Ovary (tissue), 9 donors: ENCODE results near the gene TTLL9. TPM values are rescaled to one million over a fixed set of nuclear protein-coding genes. Genes with fewer than 3 reads are reported as not detected.

Experiments
- DNase-seq, 5 donors: peaks; one replicate each; pipeline ENCODE4 v3.0.0-alpha.2; 2019 to 2020
- H3K27ac ChIP-seq, 2 donors: fragments of 200-600 bp; one replicate each; pipeline versions ENCODE4 v1.5.1 to v1.8.0; 2019 to 2022
- H3K27me3 ChIP-seq: fragments of 200-600 bp; one replicate; pipeline ENCODE4 v1.8.0; 2022
- H3K36me3 ChIP-seq: fragments of 200-600 bp; sonication (generic); one replicate; pipeline ENCODE4 v1.5.1; 2019
- H3K4me1 ChIP-seq: one replicate; pipeline ENCODE4 v1.8.1; 2013; ENCODE audit warnings: mild to moderate bottlenecking, moderate library complexity; ENCODE audit not compliant: insufficient read depth
- H3K4me3 ChIP-seq: fragments of 200-600 bp; sonication (generic); one replicate; pipeline ENCODE4 v1.5.1; 2017
- H3K9me3 ChIP-seq, 2 donors: fragments of 200-600 bp in 1 of 2; sonication (generic) in 1 of 2; one replicate each; pipeline versions ENCODE4 v1.5.1 to v1.8.1; 2013 to 2019; ENCODE audit warnings: mild to moderate bottlenecking in 1 of 2, moderate library complexity in 1 of 2
- CTCF ChIP-seq, 3 donors: fragments of 450-650 bp in 2 of 3; fragments of 200-600 bp in 1 of 3; IDR thresholded peaks; one replicate each; pipeline versions ENCODE4 v1.5.1 to v1.8.0; 2016 to 2022; ENCODE audit warnings: antibody characterized with exemption in 3 of 3, mild to moderate bottlenecking in 1 of 3
- EP300 ChIP-seq: sonication (generic); formaldehyde crosslinking; IDR thresholded peaks from one replicate; pipeline ENCODE4 v1.6.1; 2017; ENCODE audit warnings: antibody characterized with exemption
- POLR2A ChIP-seq: fragments of 450-650 bp; IDR thresholded peaks from one replicate; pipeline ENCODE4 v1.6.1; 2017; ENCODE audit warnings: antibody characterized with exemption, mild to moderate bottlenecking, moderate library complexity
- WGBS, 3 donors: extraction: QIAGEN DNeasy Blood & Tissue Kit in 1 of 3; methylation state at CpG; one replicate each; pipeline versions ENCODE4 v1.1.5 to v1.1.7; 2013 to 2017; 5-methylcytosine and 5-hydroxymethylcytosine counted together
- intact Hi-C, 4 donors: fragments of 100-400 bp; cut with DNase I; formaldehyde crosslinking; loops; one replicate each; pipeline versions ENCODE4 v1.11.0 to v1.15.1; 2022 to 2023
- polyA plus RNA-seq, 2 donors: library from polyadenylated mRNA; stranded (reverse); fragments of 200-250 nt in 1 of 2; fragments of 350-450 nt in 1 of 2; fragmentation: Illumina TruSeq in 1 of 2; extraction: RNeasy Lipid Tissue Mini Kit (QIAGEN cat#74804) in 1 of 2; gene quantifications; one replicate each; pipeline ENCODE4 v1.2.3, GENCODE V29; 2013 to 2014
- total RNA-seq, 7 donors: library from RNA; depleted of rRNA in 2 of 7; stranded (reverse); fragments of >200 nt in 2 of 7; fragmentation: NEBNext Ultra II Directional in 3 of 7; extraction: Animal tissue kit (Norgen Biotek cat#: 25700) in 3 of 7; gene quantifications; one replicate each; pipeline versions ENCODE4 v1.1.0 to v1.2.4, GENCODE V29; 2016 to 2023
- donor health status: DM: no; HTN: no; CAD: no; lungs with moderate emphysema.
- donor health status: DM: no; HTN: no; CAD: no.
- donor health status: Bipolar disorder and iron deficiency.
- donor health status: DM: yes; HTN: yes; CAD: no.
- donor health status: DM: no; HTN: no; CAD: no.
- donor health status: DM: yes; HTN: yes; CAD: no.

TTLL9 gene
- total and polyA plus RNA-seq, 9 donors: 0.24 to 10.6 (median 0.40) TPM

DNA sequence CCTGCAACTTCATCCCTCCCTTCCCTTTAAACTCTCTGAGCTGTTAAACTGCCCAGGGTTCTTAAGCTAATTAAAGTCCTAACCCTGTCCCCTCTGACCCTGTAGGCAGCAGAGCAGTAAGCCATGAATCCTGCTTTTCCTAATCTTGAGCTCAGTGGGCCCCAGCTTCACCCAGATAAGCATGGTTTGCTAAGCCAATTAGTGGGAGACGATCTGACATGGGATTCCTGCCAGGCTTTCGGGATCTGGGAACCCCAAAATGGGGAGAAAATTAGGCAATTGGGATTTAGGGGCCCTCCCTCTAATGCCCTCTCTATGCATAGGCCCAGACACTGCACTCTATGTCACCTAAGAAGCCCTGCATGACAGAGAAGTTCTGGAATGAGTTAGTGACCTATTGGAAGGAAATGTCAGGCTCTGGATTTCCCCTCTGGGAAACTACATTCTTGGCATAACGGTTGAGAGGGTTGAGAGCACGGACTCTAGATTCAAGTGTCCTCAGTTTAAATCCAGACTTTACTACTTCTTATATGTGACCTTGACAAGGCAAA lies 102.1 kb downstream of the TTLL9 start:
- DNase-seq: no peak
- H3K4me3 ChIP-seq: no peak overlapping the region
- 6 to 11% (median 7%) methylated on average over 4 of the region's 4 CpGs for WGBS, 3 donors
- H3K4me1 ChIP-seq: no peaks in the 10 kb centered on the region
- no peak overlapping the region for H3K27ac ChIP-seq
- intact Hi-C loops: no loop called here
- no peaks in the 10 kb centered on the region for H3K27me3 ChIP-seq
- no peak for TF ChIP-seq POLR2A
- TF ChIP-seq EP300: no peak
- no peak for TF ChIP-seq CTCF (IDR thresholded peaks at IDR 0.05)
- no peaks in the 10 kb centered on the region for H3K36me3 ChIP-seq
- no peaks in the 10 kb centered on the region for H3K9me3 ChIP-seq

DNA sequence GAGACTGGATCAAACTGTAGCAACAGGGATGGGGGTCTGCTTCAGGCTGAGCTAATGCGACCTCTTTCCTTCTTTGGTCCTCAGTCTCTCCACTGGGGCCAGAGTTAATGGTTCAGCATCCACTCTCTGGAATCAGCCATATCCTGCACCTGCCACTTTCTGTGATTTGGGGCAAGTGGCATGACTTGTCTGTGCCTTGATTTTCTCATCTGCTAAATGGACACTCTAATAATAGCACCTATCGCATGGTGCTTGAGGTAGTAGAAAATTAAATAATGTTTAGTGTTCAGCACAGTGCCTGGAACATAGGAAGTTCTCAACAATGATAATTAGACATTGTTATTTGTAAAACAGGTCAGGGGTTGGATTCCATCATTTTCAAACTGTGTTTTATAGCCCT lies 103.9 kb downstream of the TTLL9 start:
- intact Hi-C loops: no loop called here
- no peaks in the 10 kb centered on the region for H3K4me1 ChIP-seq
- no peaks in the 10 kb centered on the region for H3K27me3 ChIP-seq
- no peak overlapping the region for H3K4me3 ChIP-seq
- TF ChIP-seq EP300 (no peak), POLR2A (no peak), CTCF (IDR thresholded peaks at IDR 0.05) (no peak)
- H3K27ac ChIP-seq: no peak overlapping the region
- no peaks in the 10 kb centered on the region for H3K36me3 ChIP-seq
- WGBS, 3 donors: 82 to 95% (median 91%) methylated on average over 2 of the region's 2 CpGs
- H3K9me3 ChIP-seq: no peaks in the 10 kb centered on the region
- DNase-seq: no peak

DNA sequence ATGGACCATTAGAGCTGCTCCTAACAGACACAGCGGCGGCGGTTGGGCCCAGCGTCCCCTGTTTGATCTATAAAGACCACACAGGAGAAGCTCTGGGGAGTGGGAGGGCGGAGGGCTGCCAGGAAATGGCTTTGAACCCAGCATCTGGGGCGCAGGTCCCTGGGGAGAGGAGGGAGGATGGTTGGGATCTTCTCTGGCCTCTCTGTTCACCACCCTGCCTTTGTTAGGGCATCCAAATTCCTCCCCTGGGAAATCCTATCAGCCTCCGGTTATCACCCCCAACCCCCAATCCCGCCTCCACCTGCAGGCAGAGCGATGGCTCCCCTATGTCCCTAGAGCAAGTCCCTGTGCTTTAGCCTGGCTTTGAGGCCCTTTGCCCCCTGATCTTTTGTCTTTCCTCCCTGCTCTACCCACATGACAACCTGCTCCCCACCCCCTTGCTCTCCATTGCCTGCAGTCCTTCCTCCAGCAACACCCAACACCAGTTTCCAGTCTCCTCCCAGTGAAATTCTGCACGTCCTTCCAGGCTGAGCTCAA lies 104.6 kb downstream of the TTLL9 start:
- H3K9me3 ChIP-seq: no peaks in the 10 kb centered on the region
- H3K4me1 ChIP-seq: no peaks in the 10 kb centered on the region
- no peaks in the 10 kb centered on the region for H3K27me3 ChIP-seq
- H3K4me3 ChIP-seq: no peak overlapping the region
- no peak for DNase-seq
- no peak for TF ChIP-seq CTCF (IDR thresholded peaks at IDR 0.05)
- no peak for TF ChIP-seq POLR2A
- no peak for TF ChIP-seq EP300
- WGBS, 3 donors: 8 to 12% (median 9%) methylated on average over 10 of the region's 10 CpGs
- no peak overlapping the region for H3K27ac ChIP-seq
- no peaks in the 10 kb centered on the region for H3K36me3 ChIP-seq
- intact Hi-C loops: no loop called here

DNA sequence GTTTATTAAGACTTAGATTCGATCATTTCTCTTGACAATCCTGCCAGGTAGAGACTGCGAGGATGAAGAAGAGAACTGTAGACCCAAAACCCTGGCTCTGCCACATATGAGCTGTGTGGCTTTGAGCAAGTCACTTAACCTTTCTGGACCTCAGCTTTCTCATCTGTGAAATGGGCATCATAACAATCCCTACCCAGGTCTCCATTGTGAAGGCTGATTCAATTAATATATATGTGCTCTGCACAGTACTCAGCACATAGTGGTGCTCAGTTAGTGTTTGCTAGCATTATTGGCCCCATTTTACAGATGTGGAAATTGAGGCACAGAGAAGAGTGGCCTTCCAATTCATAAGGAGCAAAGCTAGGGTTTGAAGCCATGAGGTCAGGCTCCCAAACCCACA lies 105.4 kb downstream of the TTLL9 start:
- Histone ChIP-seq H3K36me3 (no peaks in the 10 kb centered on the region), H3K27me3 (no peaks in the 10 kb centered on the region), H3K9me3 (no peaks in the 10 kb centered on the region), H3K4me3 (no peak overlapping the region), H3K4me1 (no peaks in the 10 kb centered on the region), H3K27ac (no peak overlapping the region)
- TF ChIP-seq POLR2A: no peak
- TF ChIP-seq CTCF (IDR thresholded peaks at IDR 0.05): no peak
- no peak for TF ChIP-seq EP300
- DNase-seq: no peak
- intact Hi-C loops: no loop called here
- WGBS, 3 donors: 76 to 83% (median 78%) methylated on average over 2 of the region's 2 CpGs
